Measurements from ENCODE around the gene CD28.
"Not testable (repeated sequence)": the region's sequence is repeated elsewhere in the genome, so short reads cannot be mapped to it uniquely, and the experiment has no call there.

CD28 gene

DNA sequence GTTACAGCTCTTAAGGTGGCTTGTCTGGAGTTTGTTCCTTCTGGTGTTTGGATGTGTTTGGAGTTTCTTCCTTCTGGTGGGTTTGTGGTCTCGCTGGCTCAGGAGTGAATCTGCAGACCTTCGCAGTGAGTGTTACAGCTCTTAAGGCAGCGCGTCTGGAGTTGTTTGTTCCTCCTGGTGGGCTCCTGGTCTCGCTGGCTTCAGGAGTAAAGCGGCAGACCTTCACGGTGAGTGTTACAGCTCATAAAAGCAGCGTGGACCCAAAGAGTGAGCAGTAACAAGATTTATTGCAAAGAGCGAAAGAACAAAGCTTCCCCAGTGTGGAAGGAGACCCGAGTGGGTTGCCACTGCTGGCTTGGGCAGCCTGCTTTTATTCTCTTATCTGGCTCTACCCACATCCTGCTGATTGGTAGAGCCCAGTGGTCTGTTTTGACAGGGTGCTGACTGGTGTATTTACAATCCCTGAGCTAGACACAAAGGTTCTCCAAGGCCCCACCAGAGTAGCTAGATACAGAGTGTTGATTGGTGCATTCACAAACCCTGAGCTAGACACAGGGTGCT, 78.4 kb downstream of the CD28 start:
- DNase-seq (ENCODE audit: low read depth), result not testable (repeated sequence)

DNA sequence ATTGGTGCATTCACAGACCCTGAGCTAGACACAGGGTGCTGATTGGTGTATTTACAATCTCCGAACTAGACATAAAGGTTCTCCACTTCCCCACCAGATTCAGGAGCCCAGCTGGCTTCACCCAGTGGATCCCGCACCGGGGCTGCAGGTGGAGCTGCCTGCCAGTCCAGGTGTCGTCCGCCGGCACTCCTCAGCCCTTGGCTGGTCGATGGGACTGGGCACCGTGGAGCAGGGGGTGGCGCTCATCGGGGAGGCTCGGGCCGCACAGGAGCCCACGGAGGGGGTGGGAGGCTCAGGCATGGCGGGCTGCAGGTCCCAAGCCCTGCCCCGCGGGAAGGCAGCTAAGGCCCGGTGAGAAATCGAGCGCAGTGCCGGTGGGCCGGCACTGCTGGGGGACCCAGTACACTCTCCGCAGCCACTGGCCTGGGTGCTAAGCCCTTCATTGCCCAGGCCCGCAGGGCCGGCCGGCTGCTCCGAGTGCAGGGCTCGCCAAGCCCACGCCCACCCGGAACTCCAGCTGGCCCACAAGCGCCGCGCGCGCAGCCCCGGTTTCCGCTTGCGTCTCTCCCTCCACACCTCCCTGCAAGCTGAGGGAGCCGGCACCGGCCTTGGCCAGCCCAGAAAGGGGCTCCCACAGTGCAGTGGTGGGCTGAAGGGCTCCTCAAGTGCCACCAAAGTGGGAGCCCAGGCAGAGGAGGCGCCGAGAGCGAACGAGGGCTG, 79.1 kb downstream of the CD28 start:
- not testable (repeated sequence) for DNase-seq (ENCODE audit: low read depth)

DNA sequence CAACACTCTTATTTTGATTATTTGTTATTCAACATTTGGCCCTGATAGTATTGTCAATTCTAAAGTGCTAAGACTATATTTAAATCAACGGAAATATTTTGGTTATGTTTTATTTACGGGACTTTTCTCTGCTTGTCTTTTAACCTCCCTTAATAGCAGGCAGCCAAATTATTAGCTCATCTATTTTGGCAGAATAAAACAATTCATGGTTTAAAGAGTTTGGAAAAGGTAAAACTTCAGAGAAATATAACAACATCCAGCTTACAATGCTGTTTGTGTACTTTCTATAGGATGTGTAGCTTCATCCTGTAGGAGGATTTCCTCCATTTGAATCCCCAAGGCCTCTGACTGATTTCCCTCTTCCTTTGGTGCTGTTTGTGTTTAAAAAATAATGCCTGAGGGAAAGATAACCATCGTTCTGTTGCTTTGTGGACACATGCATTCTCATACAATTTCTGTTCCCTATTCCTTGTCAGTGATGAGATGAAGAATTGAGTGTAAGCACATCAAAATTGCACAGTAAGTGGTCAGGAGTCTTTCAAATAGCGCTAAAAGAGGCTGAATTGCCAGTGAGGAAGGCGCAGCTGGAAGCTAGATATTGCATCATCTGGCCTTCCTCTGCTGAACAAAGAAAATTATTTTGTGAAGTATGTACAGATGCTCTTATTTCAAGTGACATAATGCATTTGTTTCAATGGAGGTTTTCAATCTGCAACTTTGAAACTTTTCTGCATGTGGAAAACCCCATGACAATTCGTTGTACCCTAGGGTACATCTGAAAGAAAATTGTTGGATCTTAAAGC, 80.3 kb downstream of the CD28 start:
- no peak for DNase-seq (ENCODE audit: low read depth)

DNA sequence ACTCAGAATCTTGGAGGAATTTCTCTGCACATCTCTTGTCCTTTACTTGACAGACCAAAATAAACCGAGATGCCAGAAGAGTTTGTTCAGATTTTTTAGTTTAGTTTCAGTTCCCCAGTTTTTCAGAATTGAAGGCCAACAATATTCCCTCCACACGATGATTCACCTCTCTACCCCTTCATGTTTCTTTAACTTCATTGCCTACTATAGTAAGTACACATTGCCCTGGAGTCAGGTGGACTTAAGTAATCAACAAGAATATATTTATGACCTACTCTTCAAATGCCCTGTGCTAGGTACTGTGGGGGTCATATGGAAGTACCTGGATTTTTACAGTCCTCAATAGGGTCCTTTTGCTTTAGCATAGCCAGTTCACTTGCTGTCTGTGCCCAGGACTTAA, 81.5 kb downstream of the CD28 start:
- DNase-seq (ENCODE audit: low read depth), result no peak

Measured in GM04503 (cell line).